GM19397 (cell line): ENCODE measurements around the gene ATAD3B.
"Not testable (repeated sequence)": the region's sequence is repeated elsewhere in the genome, so short reads cannot be mapped to it uniquely, and the experiment has no call there.

Experiments used
- ATAC-seq: cut with Tn5 transposase; IDR thresholded peaks from one replicate; pipeline ENCODE4 v1.9.1; 2021; ENCODE audit warnings: mild to moderate bottlenecking, moderate library complexity; ENCODE audit not compliant: unreplicated experiment

Gene ATAD3B

GRCh38 chr1:1471389-1472052 is at the start of gene ATAD3B:
TSS of gene ATAD3B (plus strand) at chr1:1471765. CDS start at chr1:1471885, 120 bp downstream.
- peak; percentile 92 for ATAC-seq

GRCh38 chr1:1421907-1422464 is 49.6 kb upstream of the ATAD3B start:
- ATAC-seq = no peak

- no peak for ATAC-seq
Observed at GRCh38 chr1:1422465-1423244, 48.9 kb upstream of the ATAD3B start.

- no peak for ATAC-seq
Observed at GRCh38 chr1:1423245-1423597, 48.3 kb upstream of the ATAD3B start.

- ATAC-seq = no peak
Observed at GRCh38 chr1:1424707-1425106, 46.9 kb upstream of the ATAD3B start.

GRCh38 chr1:1425426-1425752 is 46.2 kb upstream of the ATAD3B start:
- ATAC-seq = no peak

GRCh38 chr1:1425753-1426495 is 45.6 kb upstream of the ATAD3B start:
- ATAC-seq = no peak

GRCh38 chr1:1426496-1427105 is 45.0 kb upstream of the ATAD3B start:
- ATAC-seq = no peak

- no peak for ATAC-seq
Observed at GRCh38 chr1:1427106-1427819, 44.3 kb upstream of the ATAD3B start.

- ATAC-seq = no peak
Observed at GRCh38 chr1:1427820-1428148, 43.8 kb upstream of the ATAD3B start.

GRCh38 chr1:1428174-1428573 is 43.4 kb upstream of the ATAD3B start:
- ATAC-seq = no peak

GRCh38 chr1:1428967-1429366 is 42.6 kb upstream of the ATAD3B start:
- ATAC-seq = not testable (repeated sequence)

GRCh38 chr1:1429671-1430073 is 41.9 kb upstream of the ATAD3B start:
- ATAC-seq = no peak

GRCh38 chr1:1430114-1430982 is 41.2 kb upstream of the ATAD3B start:
- no peak for ATAC-seq

GRCh38 chr1:1430992-1431844 is 40.3 kb upstream of the ATAD3B start:
- ATAC-seq = no peak

- ATAC-seq = no peak
Observed at GRCh38 chr1:1431845-1432273, 39.7 kb upstream of the ATAD3B start.

GRCh38 chr1:1432274-1432950 is 39.2 kb upstream of the ATAD3B start:
- ATAC-seq = no peak
